Mesodermal cell (in vitro differentiated cells): ENCODE data around the gene NCOA3.
"Not testable (repeated sequence)": the region's sequence is repeated elsewhere in the genome, so short reads cannot be mapped to it uniquely, and the experiment has no call there.

ENCODE experiments used
- H3K27ac ChIP-seq: 2 replicates; pipeline ENCODE4 v1.7.0; 2013; ENCODE audit warnings: mild to moderate bottlenecking, low read depth, low read length, moderate library complexity; ENCODE audit not compliant: severe bottlenecking
- H3K36me3 ChIP-seq: 2 replicates; pipeline ENCODE4 v1.7.1; 2013; ENCODE audit warnings: mild to moderate bottlenecking, low read length, moderate library complexity; ENCODE audit not compliant: control insufficient read depth, insufficient read depth
- H3K4me1 ChIP-seq: one replicate; pipeline ENCODE4 v1.7.1; 2013; ENCODE audit warnings: mild to moderate bottlenecking, low read length; ENCODE audit not compliant: insufficient read depth, control insufficient read depth, poor library complexity, severe bottlenecking
- H3K4me3 ChIP-seq: 2 replicates; pipeline ENCODE4 v1.7.0; 2013; ENCODE audit warnings: low read length, control low read depth, mild to moderate bottlenecking; ENCODE audit not compliant: insufficient read depth, poor library complexity, severe bottlenecking; ENCODE audit errors: extremely low read depth
- H3K9me3 ChIP-seq: 2 replicates; pipeline ENCODE4 v1.7.1; 2013; ENCODE audit warnings: mild to moderate bottlenecking, low read length, moderate library complexity; ENCODE audit not compliant: control insufficient read depth
- WGBS, 2 experiments: methylation state at CpG; one replicate each; pipeline ENCODE4 v1.1.5; 2013; ENCODE audit warnings: missing lambda C conversion rate in 2 of 2; ENCODE audit not compliant: insufficient coverage in 2 of 2; 5-methylcytosine and 5-hydroxymethylcytosine counted together

The NCOA3 gene

GRCh38 chr20:47581090-47581489 lies 79.4 kb downstream of the NCOA3 start:
- no peak overlapping the region for H3K4me3 ChIP-seq
- peaks cover 15% of the 10 kb centered on the region for H3K36me3 ChIP-seq
- 88 to 96% methylated on average over 2 of the region's 2 CpGs for WGBS, 2 experiments
- H3K27ac ChIP-seq = no peak overlapping the region
- no peaks in the 10 kb centered on the region for H3K9me3 ChIP-seq
- peaks cover 5% of the 10 kb centered on the region for H3K4me1 ChIP-seq

- WGBS, 2 experiments = 100% methylated on average over 2 of the region's 2 CpGs; no CpG with 5 or more reads in 1 of the 2 experiments
- no peaks in the 10 kb centered on the region for H3K4me1 ChIP-seq
- H3K4me3 ChIP-seq = no peak overlapping the region
- peaks cover 15% of the 10 kb centered on the region for H3K36me3 ChIP-seq
- H3K9me3 ChIP-seq = no peaks in the 10 kb centered on the region
- no peak overlapping the region for H3K27ac ChIP-seq
Observed at GRCh38 chr20:47583551-47583950, 81.9 kb downstream of the NCOA3 start.

- 89 to 100% methylated on average over 2 to 3 of the region's 10 CpGs for WGBS, 2 experiments
- Histone ChIP-seq H3K36me3 (peaks cover 30% of the 10 kb centered on the region), H3K9me3 (no peaks in the 10 kb centered on the region), H3K27ac (no peak overlapping the region), H3K4me1 (no peaks in the 10 kb centered on the region), H3K4me3 (no peak overlapping the region)
Observed at GRCh38 chr20:47585087-47585747, 83.5 kb downstream of the NCOA3 start.

- Histone ChIP-seq H3K4me3 (no peak overlapping the region), H3K36me3 (peaks cover 30% of the 10 kb centered on the region), H3K4me1 (no peaks in the 10 kb centered on the region), H3K9me3 (no peaks in the 10 kb centered on the region), H3K27ac (no peak overlapping the region)
- 71 to 87% methylated on average over 3 to 4 of the region's 6 CpGs for WGBS, 2 experiments
Observed at GRCh38 chr20:47586649-47587294, 85.1 kb downstream of the NCOA3 start.

- H3K4me3 ChIP-seq = no peak overlapping the region
- WGBS, 2 experiments = 85 to 97% methylated on average over 2 to 5 of the region's 8 CpGs
- H3K4me1 ChIP-seq = no peaks in the 10 kb centered on the region
- no peaks in the 10 kb centered on the region for H3K9me3 ChIP-seq
- no peak overlapping the region for H3K27ac ChIP-seq
- H3K36me3 ChIP-seq = peaks cover 33% of the 10 kb centered on the region
Observed at GRCh38 chr20:47588158-47588557, 86.5 kb downstream of the NCOA3 start.

- no peaks in the 10 kb centered on the region for H3K9me3 ChIP-seq
- no peak overlapping the region for H3K4me3 ChIP-seq
- H3K36me3 ChIP-seq = peaks cover 26% of the 10 kb centered on the region
- WGBS, 2 experiments = 94% methylated on average over 1 of the region's 1 CpG; no CpG with 5 or more reads in 1 of the 2 experiments
- no peak overlapping the region for H3K27ac ChIP-seq
- H3K4me1 ChIP-seq = no peaks in the 10 kb centered on the region
Observed at GRCh38 chr20:47591231-47591630, 89.5 kb downstream of the NCOA3 start.

- H3K9me3 ChIP-seq = no peaks in the 10 kb centered on the region
- H3K27ac ChIP-seq = no peak overlapping the region
- peaks cover 21% of the 10 kb centered on the region for H3K36me3 ChIP-seq
- 90 to 98% methylated on average over 3 to 6 of the region's 6 CpGs for WGBS, 2 experiments
- H3K4me3 ChIP-seq = no peak overlapping the region
- no peaks in the 10 kb centered on the region for H3K4me1 ChIP-seq
Observed at GRCh38 chr20:47594157-47594556, 92.5 kb downstream of the NCOA3 start.

- H3K4me3 ChIP-seq, H3K27ac ChIP-seq, H3K4me1 ChIP-seq, H3K9me3 ChIP-seq: not testable (repeated sequence)
- WGBS, 2 experiments = 88 to 97% methylated on average over 6 to 10 of the region's 10 CpGs
- H3K36me3 ChIP-seq = peaks cover 12% of the 10 kb centered on the region
Observed at GRCh38 chr20:47595138-47595537, 93.5 kb downstream of the NCOA3 start.

- 100% methylated on average over 3 of the region's 6 CpGs; no CpG with 5 or more reads in 1 of the 2 experiments for WGBS, 2 experiments
- Histone ChIP-seq H3K27ac (no peak overlapping the region), H3K9me3 (no peaks in the 10 kb centered on the region), H3K4me3 (no peak overlapping the region), H3K4me1 (no peaks in the 10 kb centered on the region), H3K36me3 (peaks cover 11% of the 10 kb centered on the region)
Observed at GRCh38 chr20:47596003-47596571, 94.4 kb downstream of the NCOA3 start.

- Histone ChIP-seq H3K27ac (no peak overlapping the region), H3K4me1 (no peaks in the 10 kb centered on the region), H3K4me3 (no peak overlapping the region), H3K36me3 (peaks cover 11% of the 10 kb centered on the region), H3K9me3 (no peaks in the 10 kb centered on the region)
Observed at GRCh38 chr20:47597090-47597489, 95.4 kb downstream of the NCOA3 start.
